ENCODE measurements around the gene WDR4. TPM values are rescaled to one million over a fixed set of nuclear protein-coding genes. Genes with fewer than 3 reads are reported as not detected.

Gene WDR4
- total and polyA plus RNA-seq, 9 of the 15 experiments (the other 6 are each of a cell fraction or from before 2014, with no cell fraction given), result 5.4 to 95.4 (median 32.1) TPM

- TF ChIP-seq GTF3C2 (IDR thresholded peaks at IDR 0.05; ENCODE audit: borderline replicate concordance, extremely low read depth, insufficient read length) (no peak), SMAD1 (IDR thresholded peaks at IDR 0.05; ENCODE audit: low read depth, low read length, partially characterized antibody) (no peak), SMAD2 (IDR thresholded peaks at IDR 0.05; ENCODE audit: low read depth, low read length) (no peak), E2F3 (CRISPR knock-in tag; IDR thresholded peaks at IDR 0.05) (peak; percentile 66; the same call in 1 of the 2 replicates), ZNF696 (CRISPR knock-in tag; conservative IDR thresholded peaks at IDR 0.05) (no peak), ZNF740 (CRISPR knock-in tag; IDR thresholded peaks at IDR 0.05) (no peak), ZNF740 (tag; IDR thresholded peaks at IDR 0.05) (no peak), ZNF398 (CRISPR knock-in tag; IDR thresholded peaks at IDR 0.05) (no peak), IRF1 (CRISPR knock-in tag; IDR thresholded peaks at IDR 0.05; ENCODE audit: borderline replicate concordance) (no peak), ZNF444 (CRISPR knock-in tag; IDR thresholded peaks at IDR 0.05) (no peak), C11orf30 (IDR thresholded peaks at IDR 0.05; ENCODE audit: low read depth) (peak; percentile 78), ZHX1 (conservative IDR thresholded peaks at IDR 0.05; ENCODE audit: low read length) (no peak), STAG1 (CRISPR knock-in tag; IDR thresholded peaks at IDR 0.05; ENCODE audit: borderline replicate concordance) (0 out of 2 replicates have a peak, but pooled peaks have one; percentile 45), ZBTB7A (IDR thresholded peaks at IDR 0.05; ENCODE audit: borderline replicate concordance, control insufficient read depth, low read depth, low read length) (peak; percentile 83; the same call in 1 of the 2 replicates), NFRKB (IDR thresholded peaks at IDR 0.05; ENCODE audit: low read depth) (no peak), NFYB (IDR thresholded peaks at IDR 0.05; ENCODE audit: extremely low read depth, insufficient read length) (peak; percentile 91), BACH1 (tag; IDR thresholded peaks at IDR 0.05) (no peak)
These were observed 13.8 kb upstream of the WDR4 start, which contains the start of gene NDUFV3 (continued) for GRCh38 chr21:42892931-42893755.
